Neural cell (in vitro differentiated cells): ENCODE measurements around the gene DHX30. TPM values are rescaled to one million over a fixed set of nuclear protein-coding genes. Genes with fewer than 3 reads are reported as not detected.
A peak's percentile ranks its signal among the peaks of the same experiment; 100 is the strongest.

ENCODE experiments used
- H2AFZ ChIP-seq: fragments of 200-600, 300-800 bp; sonication (generic), shearing (Covaris generic); 2 replicates; pipeline ENCODE4 v1.6.0; 2014; ENCODE audit warnings: low read depth, mild to moderate bottlenecking, antibody characterized with exemption, low read length, moderate library complexity
- H3F3A ChIP-seq: fragments of 200-600 bp; shearing (Covaris generic); 2 replicates; pipeline ENCODE4 v1.6.1; 2016; ENCODE audit warnings: mild to moderate bottlenecking, moderate library complexity, mixed read lengths, antibody characterized with exemption, low read length; ENCODE audit not compliant: insufficient read depth, poor library complexity, severe bottlenecking
- H3K27ac ChIP-seq: fragments of 200-600, 300-800 bp; sonication (generic), shearing (Covaris generic); 2 replicates; pipeline ENCODE4 v1.5.1; 2014; ENCODE audit warnings: mild to moderate bottlenecking, low read length, moderate library complexity
- H3K27me3 ChIP-seq: fragments of 300-800, 200-600 bp; sonication (generic), shearing (Covaris generic); 2 replicates; pipeline ENCODE4 v1.6.0; 2014; ENCODE audit warnings: mild to moderate bottlenecking, low read depth, low read length, moderate library complexity; ENCODE audit not compliant: insufficient read depth
- H3K36me3 ChIP-seq: fragments of 300-800, 200-600 bp; sonication (generic), shearing (Covaris generic); 2 replicates; pipeline ENCODE4 v1.5.1; 2014; ENCODE audit warnings: mild to moderate bottlenecking, antibody characterized with exemption, low read length, moderate library complexity; ENCODE audit not compliant: insufficient read depth
- H3K4me2 ChIP-seq: fragments of 300-800, 200-600 bp; sonication (generic), shearing (Covaris generic); 2 replicates; pipeline ENCODE4 v1.6.0; 2014; ENCODE audit warnings: mild to moderate bottlenecking, low read length
- H3K4me3 ChIP-seq: fragments of 300-800, 200-600 bp; sonication (generic), shearing (Covaris generic); 2 replicates; pipeline ENCODE4 v1.5.1; 2014; ENCODE audit warnings: mild to moderate bottlenecking, low read length, moderate library complexity
- H3K79me2 ChIP-seq: fragments of 200-600 bp; shearing (Covaris generic); replicated peaks from 2 replicates; pipeline ENCODE4 v1.6.0; 2014; ENCODE audit warnings: mild to moderate bottlenecking, low read length, moderate library complexity; ENCODE audit not compliant: insufficient read depth
- H3K9ac ChIP-seq: fragments of 300-800, 200-600 bp; sonication (generic), shearing (Covaris generic); 2 replicates; pipeline ENCODE4 v1.6.1; 2016; ENCODE audit warnings: mild to moderate bottlenecking, low read length, mixed read lengths
- H3K9me2 ChIP-seq: fragments of 200-600 bp; shearing (Covaris generic); 2 replicates; pipeline ENCODE4 v1.6.1; 2016; ENCODE audit warnings: mild to moderate bottlenecking, low read length, mixed read lengths; ENCODE audit not compliant: insufficient read depth
- H3K9me3 ChIP-seq: fragments of 200-600, 300-800 bp; sonication (generic), shearing (Covaris generic); 2 replicates; pipeline ENCODE4 v1.6.1; 2016; ENCODE audit warnings: mild to moderate bottlenecking, mixed run types, low read length, moderate library complexity, mixed read lengths
- H4K20me1 ChIP-seq: fragments of 200-600 bp; shearing (Covaris generic); 2 replicates; pipeline ENCODE4 v1.6.1; 2016; ENCODE audit warnings: mild to moderate bottlenecking, mixed run types; ENCODE audit not compliant: insufficient read depth
- EP300 ChIP-seq: fragments of 450-650 bp; conservative IDR thresholded peaks from 2 replicates; pipeline ENCODE4 v1.6.1; 2014; ENCODE audit warnings: antibody characterized with exemption, mild to moderate bottlenecking, moderate library complexity; ENCODE audit not compliant: poor library complexity, severe bottlenecking
- EZH2 ChIP-seq: fragments of 200-600, 300-800 bp; shearing (Covaris generic), sonication (generic); IDR thresholded peaks from 2 replicates; pipeline ENCODE4 v1.6.1; 2014; ENCODE audit warnings: antibody characterized with exemption, low read length, borderline replicate concordance, mild to moderate bottlenecking; ENCODE audit not compliant: insufficient read depth, poor library complexity, severe bottlenecking
- MXI1 ChIP-seq: fragments of 450-650 bp; conservative IDR thresholded peaks from 2 replicates; pipeline ENCODE4 v1.6.1; 2014; ENCODE audit warnings: antibody characterized with exemption, mild to moderate bottlenecking; ENCODE audit not compliant: poor library complexity, severe bottlenecking
- POLR2AphosphoS5 ChIP-seq: IDR thresholded peaks from 2 replicates; pipeline ENCODE4 v1.6.1; 2012
- RAD21 ChIP-seq: fragments of 450-650 bp; conservative IDR thresholded peaks from 2 replicates; pipeline ENCODE4 v1.6.1; 2014; ENCODE audit warnings: antibody characterized with exemption, mild to moderate bottlenecking, moderate library complexity
- SMC3 ChIP-seq: fragments of 450-650 bp; conservative IDR thresholded peaks from 2 replicates; pipeline ENCODE4 v1.6.1; 2014; ENCODE audit warnings: antibody characterized with exemption, mild to moderate bottlenecking, moderate library complexity; ENCODE audit not compliant: poor library complexity
- TAF1 ChIP-seq: IDR thresholded peaks from 2 replicates; pipeline ENCODE4 v1.6.1; 2012; ENCODE audit warnings: low read depth
- polyA plus RNA-seq: library from polyadenylated mRNA; depleted of rRNA; stranded (reverse); fragments of >200 nt; gene quantifications from 2 replicates; pipeline ENCODE4 v1.2.3, GENCODE V29; 2014
- TF ChIP-seq, protein P1 (sequence below): IDR thresholded peaks from 2 replicates; pipeline ENCODE4 v1.6.1; 2012; ENCODE audit warnings: borderline replicate concordance
- TF ChIP-seq, protein P2 (sequence below): fragments of 450-650 bp; IDR thresholded peaks from 2 replicates; pipeline ENCODE4 v1.5.1; 2014; ENCODE audit warnings: antibody characterized with exemption, mild to moderate bottlenecking, moderate library complexity; ENCODE audit not compliant: poor library complexity, severe bottlenecking

DHX30 gene
- polyA plus RNA-seq, 1 donor from 2014 or later = 101 TPM

DNA sequence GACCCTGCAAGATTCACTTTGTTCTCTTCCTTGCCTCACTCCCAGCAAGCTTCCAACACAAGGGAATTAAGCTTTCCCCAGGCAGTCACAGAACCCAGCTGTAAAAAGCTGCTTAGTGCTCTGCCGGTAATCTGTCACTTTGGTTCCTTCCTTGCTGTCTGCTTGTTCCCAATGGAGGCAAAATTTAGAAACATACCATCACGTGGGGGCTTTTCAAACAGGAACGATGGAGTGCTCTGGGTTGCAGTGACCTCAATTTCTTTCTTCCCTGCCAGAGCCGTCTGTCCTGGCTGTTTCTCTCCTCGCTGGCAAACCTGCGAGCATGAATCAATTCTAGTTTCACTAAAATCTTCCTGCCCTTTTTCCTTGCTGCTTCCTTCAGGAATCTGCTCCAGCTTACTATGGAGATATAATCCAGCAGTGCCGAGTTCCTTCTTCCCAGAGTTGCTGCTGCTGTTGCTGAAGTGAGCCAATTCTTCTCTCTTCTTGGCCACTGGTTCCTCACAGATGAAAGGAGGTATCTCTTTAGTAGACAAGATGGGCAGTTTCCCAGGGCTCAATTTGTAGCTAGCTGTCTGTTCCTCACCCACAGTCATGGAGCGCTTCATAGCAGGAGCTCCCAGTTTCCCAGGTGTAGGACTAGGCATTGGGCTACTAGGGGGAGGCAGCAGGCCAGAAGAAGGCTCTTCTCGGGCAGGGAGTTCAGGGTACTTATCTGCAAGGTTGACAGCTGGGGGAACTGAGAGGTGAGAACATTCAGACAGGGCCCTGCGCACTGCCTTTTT is 88.1 kb downstream of the DHX30 start:
- Histone ChIP-seq H3K4me3 (peak overlapping the region; percentile 66), H3K9me2 (no peaks in the 10 kb centered on the region), H3K4me2 (peak overlapping the region; percentile 82), H3K9me3 (no peaks in the 10 kb centered on the region), H3K79me2 (peaks cover 33% of the 10 kb centered on the region), H4K20me1 (no peaks in the 10 kb centered on the region), H3K27ac (peak overlapping the region; percentile 98), H3F3A (peaks cover 7% of the 10 kb centered on the region), H2AFZ (peak overlapping the region; percentile 53), H3K36me3 (no peaks in the 10 kb centered on the region), H3K27me3 (no peaks in the 10 kb centered on the region), H3K9ac (peak overlapping the region; percentile 88)
- no peak for TF ChIP-seq EP300
- peak; percentile 57 for TF ChIP-seq POLR2AphosphoS5
- TF ChIP-seq SMC3 = no peak
- TF ChIP-seq, protein P1, sequence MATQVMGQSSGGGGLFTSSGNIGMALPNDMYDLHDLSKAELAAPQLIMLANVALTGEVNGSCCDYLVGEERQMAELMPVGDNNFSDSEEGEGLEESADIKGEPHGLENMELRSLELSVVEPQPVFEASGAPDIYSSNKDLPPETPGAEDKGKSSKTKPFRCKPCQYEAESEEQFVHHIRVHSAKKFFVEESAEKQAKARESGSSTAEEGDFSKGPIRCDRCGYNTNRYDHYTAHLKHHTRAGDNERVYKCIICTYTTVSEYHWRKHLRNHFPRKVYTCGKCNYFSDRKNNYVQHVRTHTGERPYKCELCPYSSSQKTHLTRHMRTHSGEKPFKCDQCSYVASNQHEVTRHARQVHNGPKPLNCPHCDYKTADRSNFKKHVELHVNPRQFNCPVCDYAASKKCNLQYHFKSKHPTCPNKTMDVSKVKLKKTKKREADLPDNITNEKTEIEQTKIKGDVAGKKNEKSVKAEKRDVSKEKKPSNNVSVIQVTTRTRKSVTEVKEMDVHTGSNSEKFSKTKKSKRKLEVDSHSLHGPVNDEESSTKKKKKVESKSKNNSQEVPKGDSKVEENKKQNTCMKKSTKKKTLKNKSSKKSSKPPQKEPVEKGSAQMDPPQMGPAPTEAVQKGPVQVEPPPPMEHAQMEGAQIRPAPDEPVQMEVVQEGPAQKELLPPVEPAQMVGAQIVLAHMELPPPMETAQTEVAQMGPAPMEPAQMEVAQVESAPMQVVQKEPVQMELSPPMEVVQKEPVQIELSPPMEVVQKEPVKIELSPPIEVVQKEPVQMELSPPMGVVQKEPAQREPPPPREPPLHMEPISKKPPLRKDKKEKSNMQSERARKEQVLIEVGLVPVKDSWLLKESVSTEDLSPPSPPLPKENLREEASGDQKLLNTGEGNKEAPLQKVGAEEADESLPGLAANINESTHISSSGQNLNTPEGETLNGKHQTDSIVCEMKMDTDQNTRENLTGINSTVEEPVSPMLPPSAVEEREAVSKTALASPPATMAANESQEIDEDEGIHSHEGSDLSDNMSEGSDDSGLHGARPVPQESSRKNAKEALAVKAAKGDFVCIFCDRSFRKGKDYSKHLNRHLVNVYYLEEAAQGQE = peak; percentile 92
- peak; percentile 23 for TF ChIP-seq TAF1
- peak; percentile 28 for TF ChIP-seq MXI1
- TF ChIP-seq, protein P2, sequence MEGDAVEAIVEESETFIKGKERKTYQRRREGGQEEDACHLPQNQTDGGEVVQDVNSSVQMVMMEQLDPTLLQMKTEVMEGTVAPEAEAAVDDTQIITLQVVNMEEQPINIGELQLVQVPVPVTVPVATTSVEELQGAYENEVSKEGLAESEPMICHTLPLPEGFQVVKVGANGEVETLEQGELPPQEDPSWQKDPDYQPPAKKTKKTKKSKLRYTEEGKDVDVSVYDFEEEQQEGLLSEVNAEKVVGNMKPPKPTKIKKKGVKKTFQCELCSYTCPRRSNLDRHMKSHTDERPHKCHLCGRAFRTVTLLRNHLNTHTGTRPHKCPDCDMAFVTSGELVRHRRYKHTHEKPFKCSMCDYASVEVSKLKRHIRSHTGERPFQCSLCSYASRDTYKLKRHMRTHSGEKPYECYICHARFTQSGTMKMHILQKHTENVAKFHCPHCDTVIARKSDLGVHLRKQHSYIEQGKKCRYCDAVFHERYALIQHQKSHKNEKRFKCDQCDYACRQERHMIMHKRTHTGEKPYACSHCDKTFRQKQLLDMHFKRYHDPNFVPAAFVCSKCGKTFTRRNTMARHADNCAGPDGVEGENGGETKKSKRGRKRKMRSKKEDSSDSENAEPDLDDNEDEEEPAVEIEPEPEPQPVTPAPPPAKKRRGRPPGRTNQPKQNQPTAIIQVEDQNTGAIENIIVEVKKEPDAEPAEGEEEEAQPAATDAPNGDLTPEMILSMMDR = no peak
- TF ChIP-seq EZH2 = no peak
- no peak for TF ChIP-seq RAD21

DNA sequence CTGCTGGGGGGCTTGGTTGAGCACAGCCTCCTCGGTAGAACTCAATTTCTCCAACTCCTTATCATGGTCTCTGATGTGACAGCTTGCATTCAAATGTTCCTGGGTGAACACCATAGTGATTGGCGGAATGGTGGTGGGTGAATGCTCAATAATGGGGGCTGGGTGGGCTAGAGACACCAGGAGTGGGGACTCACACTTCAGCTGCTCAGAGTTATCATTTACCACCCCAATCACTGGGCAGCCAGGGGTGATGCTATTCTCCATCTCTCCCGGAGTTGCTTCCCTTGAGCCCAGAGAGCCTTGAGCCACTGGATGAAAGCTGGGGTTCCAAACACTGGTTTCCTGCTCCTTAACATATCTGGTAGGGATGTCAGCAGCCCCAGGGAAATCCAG is 88.7 kb downstream of the DHX30 start:
- no peaks in the 10 kb centered on the region for H3K36me3 ChIP-seq
- H3K9me3 ChIP-seq = no peaks in the 10 kb centered on the region
- peak overlapping the region; percentile 88 for H3K9ac ChIP-seq
- peaks cover 31% of the 10 kb centered on the region for H3K79me2 ChIP-seq
- H3K27ac ChIP-seq = peak overlapping the region; percentile 98
- TF ChIP-seq RAD21 = no peak
- peak; percentile 6 for TF ChIP-seq POLR2AphosphoS5
- no peak for TF ChIP-seq TAF1
- peak overlapping the region; percentile 66 for H3K4me3 ChIP-seq
- H3K9me2 ChIP-seq = no peaks in the 10 kb centered on the region
- H2AFZ ChIP-seq = peak overlapping the region; percentile 48
- no peaks in the 10 kb centered on the region for H3K27me3 ChIP-seq
- peak overlapping the region; percentile 82 for H3K4me2 ChIP-seq
- no peaks in the 10 kb centered on the region for H4K20me1 ChIP-seq
- peaks cover 7% of the 10 kb centered on the region for H3F3A ChIP-seq
